Measurements from ENCODE around the gene FKBP15.

- no peak for TF ChIP-seq CTCF (IDR thresholded peaks at IDR 0.05)
- TF ChIP-seq EP300 (IDR thresholded peaks at IDR 0.05), result no peak
These were observed 29.7 kb upstream of the FKBP15 start for GRCh38 chr9:113250807-113251206.

Measured in esophagus muscularis mucosa (tissue), 3 donors.